GM12878 (cell line): ENCODE data around the gene PPP2R3A. TPM values are rescaled to one million over a fixed set of nuclear protein-coding genes. Genes with fewer than 3 reads are reported as not detected.

ENCODE experiments used
- ATAC-seq: fragments of 200-7000 bp; cut with Tn5 transposase; 3 replicates; pipeline ENCODE4 v1.9.1; 2020; ENCODE audit warnings: mild to moderate bottlenecking, moderate library complexity
- BruUV-seq: library from RNA; stranded (reverse); fragments of 400-500 nt; replicated peaks from 2 replicates; lab custom pipeline; 2021; lab: Mats Ljungman, UMichigan
- CTCF ChIA-PET: fragments of 300-600 bp; sonication (Branson Sonifier 250); formaldehyde crosslinking; extraction: SDS; loops from one replicate; lab custom pipeline; 2021; ENCODE audit warnings: inconsistent platforms; lab: Yijun Ruan, JAX
- POLR2A ChIA-PET: fragments of 350-600 bp; formaldehyde crosslinking; extraction: SDS; loops from one replicate; lab custom pipeline; 2021; ENCODE audit warnings: inconsistent platforms; lab: Charles Lee
- RAD21 ChIA-PET: fragments of 300-600 bp; sonication (Branson Sonifier 250); formaldehyde crosslinking; loops from one replicate; lab custom pipeline; 2023; ENCODE audit warnings: antibody characterized with exemption; ENCODE audit not compliant: unreplicated experiment; lab: Charles Lee
- SMC1A ChIA-PET: fragments of 300-600 bp; sonication (Branson Sonifier 250); formaldehyde crosslinking; loops from one replicate; lab custom pipeline; 2023; ENCODE audit not compliant: unreplicated experiment, uncharacterized antibody; lab: Charles Lee
- DNase-seq: peaks from one replicate; pipeline ENCODE4 v3.0.0-alpha.2; 2011; ENCODE audit warnings: low read depth, low spot score
- FAIRE-seq: peaks from 3 replicates; lab custom pipeline; 2011; peaks lifted over from hg19 to GRCh38; lab: Jason Lieb, UNC
- H2AFZ ChIP-seq: 2 replicates; pipeline ENCODE4 v1.6.0; 2011; ENCODE audit warnings: low read depth, low read length, control low read depth; ENCODE audit not compliant: control insufficient read depth
- H3K27ac ChIP-seq: 2 replicates; pipeline ENCODE4 v1.5.1; 2011; ENCODE audit warnings: control low read depth; ENCODE audit not compliant: control insufficient read depth, insufficient read depth
- H3K27me3 ChIP-seq, 2 experiments: replicated peaks in 1 of 2; 2 replicates each; pipeline versions ENCODE4 v1.6.0 to v1.6.1; 2011; ENCODE audit warnings: low read length in 1 of 2; ENCODE audit not compliant: control insufficient read depth in 2 of 2, insufficient read depth in 2 of 2
- H3K36me3 ChIP-seq, 2 experiments: 2 replicates each; pipeline ENCODE4 v1.5.1; 2011; ENCODE audit warnings: low read length in 1 of 2; ENCODE audit not compliant: control insufficient read depth in 2 of 2, insufficient read depth in 2 of 2
- H3K4me1 ChIP-seq: 2 replicates; pipeline ENCODE4 v1.6.1; 2011; ENCODE audit warnings: mild to moderate bottlenecking, low read length, moderate library complexity, mixed read lengths; ENCODE audit not compliant: control insufficient read depth, insufficient read depth
- H3K4me2 ChIP-seq: 2 replicates; pipeline ENCODE4 v1.6.0; 2011; ENCODE audit warnings: control low read depth; ENCODE audit not compliant: control insufficient read depth, insufficient read depth
- H3K4me3 ChIP-seq: fragments of 200-600 bp; sonication (generic); 2 replicates; pipeline ENCODE4 v1.5.1; 2016
- H3K79me2 ChIP-seq: 2 replicates; pipeline ENCODE4 v1.6.0; 2011; ENCODE audit warnings: low read length; ENCODE audit not compliant: control insufficient read depth, insufficient read depth
- H3K9ac ChIP-seq: 2 replicates; pipeline ENCODE4 v1.8.0; 2011; ENCODE audit warnings: low read length, control low read depth, mixed read lengths; ENCODE audit not compliant: control insufficient read depth, insufficient read depth
- H3K9me3 ChIP-seq: replicated peaks from 3 replicates; pipeline ENCODE4 v1.5.1; 2011; ENCODE audit warnings: mild to moderate bottlenecking, low read length; ENCODE audit not compliant: control insufficient read depth, insufficient read depth
- H4K20me1 ChIP-seq: 2 replicates; pipeline ENCODE4 v1.6.0; 2011; ENCODE audit not compliant: control insufficient read depth, insufficient read depth
- BACH1 ChIP-seq: fragments of 450-650 bp; IDR thresholded peaks from 2 replicates; pipeline ENCODE4 v1.6.1; 2017; ENCODE audit warnings: mild to moderate bottlenecking, borderline replicate concordance
- CHD4 ChIP-seq: fragments of 200-600 bp; sonication (generic); IDR thresholded peaks from 2 replicates; pipeline ENCODE4 v1.6.1; 2016; ENCODE audit warnings: mild to moderate bottlenecking
- EGR1 ChIP-seq, 2 experiments: IDR thresholded peaks; 1 replicate in 1 of 2; 2 replicates in 1 of 2; pipeline ENCODE4 v1.6.1; 2011 to 2012; ENCODE audit warnings: low read depth in 2 of 2, low read length in 2 of 2, borderline replicate concordance in 1 of 2, mild to moderate bottlenecking in 1 of 2, moderate library complexity in 1 of 2
- KAT2A ChIP-seq: conservative IDR thresholded peaks from 2 replicates; pipeline ENCODE4 v1.6.1; 2011; ENCODE audit warnings: low read depth, low read length; ENCODE audit not compliant: control insufficient read depth
- LARP7 ChIP-seq: fragments of 450-650 bp; IDR thresholded peaks from 2 replicates; pipeline ENCODE4 v1.6.1; 2017; ENCODE audit warnings: mild to moderate bottlenecking
- MYB ChIP-seq: fragments of 150-350 bp; IDR thresholded peaks from 2 replicates; pipeline ENCODE4 v1.6.1; 2014; ENCODE audit warnings: mild to moderate bottlenecking, low read depth, low read length, borderline replicate concordance
- NFXL1 ChIP-seq: fragments of 450-650 bp; IDR thresholded peaks from 2 replicates; pipeline ENCODE4 v1.6.1; 2017; ENCODE audit warnings: antibody characterized with exemption, mild to moderate bottlenecking, borderline replicate concordance
- POU2F2 ChIP-seq: IDR thresholded peaks from 3 replicates; pipeline ENCODE4 v1.6.1; 2011; ENCODE audit warnings: low read depth, mild to moderate bottlenecking, low read length, borderline replicate concordance
- RBBP5 ChIP-seq: fragments of 200-600 bp; sonication (generic); conservative IDR thresholded peaks from 2 replicates; pipeline ENCODE4 v1.6.1; 2016
- YY1 ChIP-seq: IDR thresholded peaks from 2 replicates; pipeline ENCODE4 v1.6.1; 2011; ENCODE audit warnings: low read depth, mild to moderate bottlenecking, low read length
- ZNF217 ChIP-seq: fragments of 450-650 bp; IDR thresholded peaks from 2 replicates; pipeline ENCODE4 v1.6.1; 2017; ENCODE audit warnings: antibody characterized with exemption, mild to moderate bottlenecking
- WGBS: methylation state at CpG from one replicate; pipeline ENCODE4 v1.1.6; 2016; ENCODE audit warnings: low lambda C conversion rate; ENCODE audit not compliant: insufficient replicate concordance, insufficient coverage; ENCODE audit errors: missing lambda C conversion rate; 5-methylcytosine and 5-hydroxymethylcytosine counted together
- in situ Hi-C: fragments of 300-500 bp; cut with MboI; formaldehyde crosslinking; loops from 9 replicates; pipeline ENCODE4 v1.14.3; 2018; ENCODE audit warnings: mixed read lengths
- intact Hi-C: fragments of 100-400 bp; cut with micrococcal nuclease; formaldehyde crosslinking; loops from one replicate; pipeline ENCODE4 v1.14.2; 2022; ENCODE audit not compliant: unreplicated experiment
- polyA plus RNA-seq, 11 experiments: library from polyadenylated mRNA; depleted of rRNA in 4 of 11; unstranded in 6 of 11; stranded (reverse) in 5 of 11; fragments of >200 nt; fragmentation: Nextera tagmentation in 4 of 11; fragmentation: Illumina TruSeq in 1 of 11; extraction: Ambion mirVana in 4 of 11; extraction: Trizol in 1 of 11; gene quantifications; 1 replicate in 1 of 11; 2 replicates in 10 of 11; pipeline versions ENCODE4 v1.2.1 to v1.2.3, GENCODE V29; 2011 to 2016; ENCODE audit warnings: inconsistent platforms in 2 of 11, missing spikeins in 2 of 11, low read depth in 1 of 11
- total RNA-seq, 4 experiments: library from RNA; depleted of rRNA in 3 of 4; stranded (reverse); fragments of >200 nt in 3 of 4; fragmentation: Illumina TruSeq in 1 of 4; extraction: Trizol in 1 of 4; gene quantifications; 2 replicates each; pipeline versions ENCODE4 v1.2.1 to v1.2.3, GENCODE V29; 2013 to 2021
- TF ChIP-seq, protein P1 (sequence below): fragments of 450-650 bp; IDR thresholded peaks from 2 replicates; pipeline ENCODE4 v1.6.1; 2017; ENCODE audit warnings: borderline replicate concordance
- TF ChIP-seq, protein P2 (sequence below): fragments of 450-650 bp; IDR thresholded peaks from 2 replicates; pipeline ENCODE4 v1.6.1; 2018; ENCODE audit warnings: borderline replicate concordance, mild to moderate bottlenecking; ENCODE audit not compliant: partially characterized antibody
- TF ChIP-seq, protein P3 (sequence below): fragments of 450-650 bp; IDR thresholded peaks from 2 replicates; pipeline ENCODE4 v1.6.1; 2016; ENCODE audit warnings: mild to moderate bottlenecking

PPP2R3A gene
- total and polyA plus RNA-seq, 10 of the 15 experiments (the other 5 are each of a cell fraction or from before 2014, with no cell fraction given): under 0.01 to 0.16 (median 0.06) TPM; not detected in 5

DNA sequence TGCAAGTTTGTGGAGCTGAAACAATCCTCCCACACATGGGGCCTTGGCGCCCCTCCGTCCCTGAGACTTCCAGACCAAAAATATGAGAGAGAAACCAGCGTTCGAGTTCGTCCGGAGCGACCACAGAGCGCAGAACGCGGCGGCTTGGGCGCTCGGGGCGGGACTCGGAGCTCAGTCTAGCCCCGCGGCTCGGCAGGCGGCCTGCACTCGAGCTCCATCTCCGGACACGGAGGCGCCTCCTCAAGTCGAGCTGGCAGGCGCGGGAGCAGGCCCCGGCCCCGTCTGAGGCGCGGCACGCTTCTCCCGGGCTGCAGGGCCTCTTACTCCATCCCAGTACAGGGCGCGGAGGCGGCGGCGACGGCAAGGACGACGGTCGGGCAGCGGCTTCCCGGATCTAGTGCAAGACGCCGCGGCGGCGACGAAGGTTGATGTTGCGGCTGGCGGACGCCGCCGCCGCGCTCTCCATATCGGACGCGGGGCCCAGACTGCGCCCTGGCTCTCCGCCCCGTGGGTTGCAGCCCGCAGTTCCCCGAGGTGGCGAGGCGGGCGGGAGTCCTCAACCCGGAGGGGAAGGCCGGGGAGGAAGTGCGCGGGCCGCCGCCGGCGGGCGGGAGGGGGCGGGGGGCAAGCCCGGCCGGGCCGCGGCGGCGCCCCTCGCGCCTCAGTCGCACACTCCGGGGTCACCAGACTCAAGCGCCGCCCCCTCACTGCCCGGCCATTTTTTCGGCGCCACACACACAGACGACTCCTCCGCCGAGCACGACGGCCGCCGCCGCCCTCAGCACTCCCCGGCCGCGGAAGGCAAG is 229.9 kb downstream of the PPP2R3A start (continued):
- TF ChIP-seq, protein P1, sequence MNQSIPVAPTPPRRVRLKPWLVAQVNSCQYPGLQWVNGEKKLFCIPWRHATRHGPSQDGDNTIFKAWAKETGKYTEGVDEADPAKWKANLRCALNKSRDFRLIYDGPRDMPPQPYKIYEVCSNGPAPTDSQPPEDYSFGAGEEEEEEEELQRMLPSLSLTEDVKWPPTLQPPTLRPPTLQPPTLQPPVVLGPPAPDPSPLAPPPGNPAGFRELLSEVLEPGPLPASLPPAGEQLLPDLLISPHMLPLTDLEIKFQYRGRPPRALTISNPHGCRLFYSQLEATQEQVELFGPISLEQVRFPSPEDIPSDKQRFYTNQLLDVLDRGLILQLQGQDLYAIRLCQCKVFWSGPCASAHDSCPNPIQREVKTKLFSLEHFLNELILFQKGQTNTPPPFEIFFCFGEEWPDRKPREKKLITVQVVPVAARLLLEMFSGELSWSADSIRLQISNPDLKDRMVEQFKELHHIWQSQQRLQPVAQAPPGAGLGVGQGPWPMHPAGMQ: no peak
- peak; percentile 87 for TF ChIP-seq LARP7
- TF ChIP-seq BACH1: peak; percentile 79; the same call in 1 of the 2 replicates
- TF ChIP-seq YY1: peak; percentile 91
- TF ChIP-seq MYB: no peak

DNA sequence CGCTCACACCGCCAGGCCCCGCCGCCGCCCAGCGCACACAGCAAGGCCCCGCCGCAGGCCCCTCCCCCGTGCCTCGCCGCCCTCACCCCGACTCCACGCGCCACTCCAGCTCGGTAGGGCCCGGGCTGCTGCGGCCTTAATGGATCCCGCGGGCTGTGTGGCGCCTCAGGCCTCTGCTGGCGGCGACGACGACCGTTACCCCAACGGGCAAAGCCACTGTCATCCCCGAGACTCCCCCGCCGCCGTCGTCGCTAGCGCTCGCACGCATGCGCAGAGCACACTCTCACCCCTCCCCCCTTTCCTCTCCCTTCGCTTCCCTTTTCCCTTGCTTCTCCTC is 230.5 kb downstream of the PPP2R3A start, which contains the start of gene MSL2:
Gene MSL2 (minus strand): TSS at position 272 of the 337 bp plus-strand sequence. CDS start 1,222 bp downstream, outside the sequence.
- WGBS: 2% methylated on average over 16 of the region's 37 CpGs
- no peak for DNase-seq
- in situ Hi-C loops (loop anchor here (5.0 kb wide), 1 partner anchor 51 kb away; no protein-coding TSS in a partner anchor), intact Hi-C loops (loop anchor here (1.0 to 10.0 kb wide), 5 partner anchors 54 to 819 kb away; partner anchors contain the start of genes PCCB and STAG1)
- Histone ChIP-seq H3K9ac (peak within 1 kb of the TSS; percentile 99), H3K4me2 (peak within 1 kb of the TSS; percentile 94), H2AFZ (peak within 1 kb of the TSS; percentile 98), H3K36me3 (no peaks in the 10 kb centered on the region), H3K27me3 (no peaks in the 10 kb centered on the region), H4K20me1 (peaks cover 15% of the 10 kb centered on the region; the same call in 1 of the 2 replicates), H3K79me2 (peaks cover 58% of the 10 kb centered on the region), H3K27ac (peak within 1 kb of the TSS; percentile 99), H3K9me3 (peaks cover 2% of the 10 kb centered on the region; the same call in 2 of the 3 replicates), H3K4me3 (peak within 1 kb of the TSS; percentile 83), H3K4me1 (peaks cover 9% of the 10 kb centered on the region)
- ChIA-PET SMC1A (interaction anchor here (0.6 to 3.4 kb wide), 8 partner anchors 9 to 666 kb away, joined by 3 to 24 read pairs (median 6); partner anchors contain the start of genes NCK1 and PCCB), RAD21 (interaction anchor here (0.6 to 5.3 kb wide), 7 partner anchors 24 to 666 kb away, joined by 3 to 53 read pairs (median 3); partner anchors contain the start of genes NCK1, PCCB and STAG1), POLR2A (interaction anchor here (0.6 to 2.3 kb wide), 11 partner anchors 8 to 1129 kb away, joined by 3 to 14 read pairs (median 3); partner anchors contain the start of genes PCCB and STAG1), CTCF (interaction anchor here (0.7 to 2.4 kb wide), 4 partner anchors 55 to 713 kb away, joined by 3 to 20 read pairs (median 6); partner anchors contain the start of genes PCCB and STAG1)
- ATAC-seq: no peak
- BruUV-seq: no TSS peak
- FAIRE-seq: no peak
- no peak; a peak in 1 of 3 replicates for TF ChIP-seq EGR1 (IDR thresholded peaks at IDR 0.05; ENCODE audit: borderline replicate concordance in 1 of 2, low read depth in 2 of 2, low read length in 2 of 2)
- TF ChIP-seq, protein P2, sequence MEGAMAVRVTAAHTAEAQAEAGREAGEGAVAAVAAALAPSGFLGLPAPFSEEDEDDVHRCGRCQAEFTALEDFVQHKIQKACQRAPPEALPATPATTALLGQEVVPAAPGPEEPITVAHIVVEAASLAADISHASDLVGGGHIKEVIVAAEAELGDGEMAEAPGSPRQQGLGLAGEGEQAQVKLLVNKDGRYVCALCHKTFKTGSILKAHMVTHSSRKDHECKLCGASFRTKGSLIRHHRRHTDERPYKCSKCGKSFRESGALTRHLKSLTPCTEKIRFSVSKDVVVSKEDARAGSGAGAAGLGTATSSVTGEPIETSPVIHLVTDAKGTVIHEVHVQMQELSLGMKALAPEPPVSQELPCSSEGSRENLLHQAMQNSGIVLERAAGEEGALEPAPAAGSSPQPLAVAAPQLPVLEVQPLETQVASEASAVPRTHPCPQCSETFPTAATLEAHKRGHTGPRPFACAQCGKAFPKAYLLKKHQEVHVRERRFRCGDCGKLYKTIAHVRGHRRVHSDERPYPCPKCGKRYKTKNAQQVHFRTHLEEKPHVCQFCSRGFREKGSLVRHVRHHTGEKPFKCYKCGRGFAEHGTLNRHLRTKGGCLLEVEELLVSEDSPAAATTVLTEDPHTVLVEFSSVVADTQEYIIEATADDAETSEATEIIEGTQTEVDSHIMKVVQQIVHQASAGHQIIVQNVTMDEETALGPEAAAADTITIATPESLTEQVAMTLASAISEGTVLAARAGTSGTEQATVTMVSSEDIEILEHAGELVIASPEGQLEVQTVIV: no peak
- TF ChIP-seq NFXL1: no peak
- TF ChIP-seq CHD4: no peak
- TF ChIP-seq KAT2A: no peak
- TF ChIP-seq RBBP5: no peak
- TF ChIP-seq, protein P3, sequence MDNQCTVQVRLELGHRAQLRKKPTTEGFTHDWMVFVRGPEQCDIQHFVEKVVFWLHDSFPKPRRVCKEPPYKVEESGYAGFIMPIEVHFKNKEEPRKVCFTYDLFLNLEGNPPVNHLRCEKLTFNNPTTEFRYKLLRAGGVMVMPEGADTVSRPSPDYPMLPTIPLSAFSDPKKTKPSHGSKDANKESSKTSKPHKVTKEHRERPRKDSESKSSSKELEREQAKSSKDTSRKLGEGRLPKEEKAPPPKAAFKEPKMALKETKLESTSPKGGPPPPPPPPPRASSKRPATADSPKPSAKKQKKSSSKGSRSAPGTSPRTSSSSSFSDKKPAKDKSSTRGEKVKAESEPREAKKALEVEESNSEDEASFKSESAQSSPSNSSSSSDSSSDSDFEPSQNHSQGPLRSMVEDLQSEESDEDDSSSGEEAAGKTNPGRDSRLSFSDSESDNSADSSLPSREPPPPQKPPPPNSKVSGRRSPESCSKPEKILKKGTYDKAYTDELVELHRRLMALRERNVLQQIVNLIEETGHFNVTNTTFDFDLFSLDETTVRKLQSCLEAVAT: peak; percentile 62
- TF ChIP-seq POU2F2: no peak; the same call in 2 of the 3 replicates
- TF ChIP-seq ZNF217: no peak
